OCI-LY7 (cell line): Measurements from ENCODE around the gene LACC1.

Experiments used
- CTCF ChIP-seq: fragments of 200-600 bp; sonication (generic); conservative IDR thresholded peaks from 2 replicates; pipeline ENCODE4 v1.5.1; 2014; ENCODE audit warnings: mild to moderate bottlenecking, antibody characterized with exemption, low read length, moderate library complexity, mixed read lengths
- EZH2phosphoT487 ChIP-seq: fragments of 200-600 bp; sonication (generic); IDR thresholded peaks from 2 replicates; pipeline ENCODE4 v1.6.1; 2018; ENCODE audit warnings: low read depth, borderline replicate concordance, mild to moderate bottlenecking, mixed run types, antibody characterized with exemption, low read length, moderate library complexity, mixed read lengths

- TF ChIP-seq CTCF = no peak
- no peak for TF ChIP-seq EZH2phosphoT487
These were observed 33.1 kb upstream of the LACC1 start for GRCh38 chr13:43846496-43847158.
